ENCODE results near the gene RXFP1.

RXFP1 gene

DNA sequence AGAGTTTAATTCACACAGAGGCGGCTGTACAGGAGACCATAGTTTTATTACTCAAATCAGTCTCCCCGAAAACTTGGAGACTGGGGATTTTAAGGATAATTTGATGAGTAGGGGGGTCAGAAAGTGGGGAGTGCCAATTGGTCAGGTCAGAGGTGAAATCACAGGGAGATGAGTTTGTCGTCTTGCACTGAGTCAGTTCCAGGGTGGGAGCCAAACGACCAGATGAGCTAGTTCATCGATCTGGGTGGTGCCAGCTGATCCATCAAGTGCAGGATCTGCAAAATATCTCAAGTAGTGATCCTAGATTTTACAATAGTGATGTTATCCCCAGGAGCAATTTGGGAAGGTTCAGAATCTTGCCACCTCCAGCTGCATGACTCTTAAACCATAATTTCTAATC lies 154.4 kb downstream of the RXFP1 start:
- no peak for DNase-seq

DNA sequence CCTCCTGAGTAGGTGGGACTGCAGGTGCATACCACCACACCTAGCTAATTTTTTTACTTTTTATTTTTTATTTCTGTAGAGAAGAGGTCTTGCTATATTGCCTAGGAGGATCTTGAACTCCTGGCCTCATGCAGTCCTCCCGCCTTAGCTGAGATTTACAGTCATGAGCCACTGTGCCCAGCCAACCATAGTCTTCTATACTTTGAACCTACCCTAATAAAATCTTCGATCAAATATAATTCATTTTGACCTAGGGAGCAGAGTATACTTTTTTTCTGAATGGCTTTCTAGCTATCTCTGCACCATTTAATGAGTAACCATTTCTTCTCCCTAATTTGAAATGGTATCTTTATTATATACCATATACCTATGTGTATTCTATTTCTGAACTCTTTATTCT lies 157.1 kb downstream of the RXFP1 start:
- no peak for DNase-seq

DNA sequence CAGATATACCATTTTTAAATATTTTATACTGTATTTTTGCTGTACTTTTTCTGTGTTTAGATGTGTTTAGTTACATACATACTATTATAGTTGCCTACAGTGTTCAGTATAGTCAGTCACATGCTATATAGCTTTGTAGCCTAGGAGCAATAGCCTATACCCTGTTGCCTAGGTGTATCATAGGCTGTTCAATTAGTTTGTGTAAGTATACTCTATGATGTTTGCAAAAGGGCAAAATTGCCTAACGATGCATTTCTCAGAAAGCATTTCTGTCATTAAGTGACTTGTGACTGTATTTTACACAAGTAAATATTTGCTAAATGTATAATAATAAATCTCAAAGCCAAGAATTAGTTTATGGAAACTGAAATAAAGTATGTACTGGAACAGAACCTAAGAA lies 159.9 kb downstream of the RXFP1 start:
- DNase-seq = no peak

DNA sequence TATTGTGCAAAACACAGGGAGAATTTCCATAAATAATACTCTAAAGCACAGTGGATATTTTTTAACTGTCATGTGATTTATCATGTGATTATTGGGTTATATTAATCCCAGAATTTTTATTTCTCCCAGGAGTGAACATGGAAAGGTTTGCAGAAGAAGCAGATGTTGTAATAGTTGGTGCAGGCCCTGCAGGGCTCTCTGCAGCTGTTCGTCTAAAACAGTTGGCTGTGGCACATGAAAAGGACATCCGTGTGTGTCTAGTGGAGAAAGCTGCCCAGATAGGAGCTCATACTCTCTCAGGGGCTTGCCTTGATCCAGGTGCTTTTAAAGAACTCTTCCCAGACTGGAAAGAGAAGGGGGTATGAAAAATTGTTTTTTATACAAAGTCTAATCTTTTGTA lies 160.4 kb downstream of the RXFP1 start:
- DNase-seq = no peak

DNA sequence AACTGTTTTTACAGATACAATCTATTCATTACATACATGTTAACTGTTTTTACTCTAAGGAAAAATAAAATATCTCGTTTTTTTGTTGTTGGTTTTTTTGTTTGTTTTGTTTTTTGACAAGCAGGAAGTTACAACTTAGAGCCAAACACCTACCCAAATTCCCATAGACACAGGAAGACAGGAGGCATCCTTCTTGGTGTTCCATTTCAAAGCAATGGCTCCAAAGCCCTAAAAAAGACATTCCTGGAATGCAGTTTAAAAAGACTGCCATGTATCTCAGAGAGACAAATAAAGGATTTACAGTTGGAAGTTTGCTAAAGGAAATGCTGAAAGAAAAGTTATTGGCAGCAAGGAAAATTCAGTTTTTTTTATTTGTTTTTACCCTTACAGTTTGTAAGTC lies 167.1 kb downstream of the RXFP1 start:
- no peak for DNase-seq
